Suprapubic skin (tissue), 4 donors: Measurements from ENCODE around the gene HSP90AB1.

Source experiments
- CTCF ChIP-seq, 2 donors: fragments of 200-600 bp in 1 of 2; fragments of 450-650 bp in 1 of 2; sonication (generic) in 1 of 2; IDR thresholded peaks; one replicate each; pipeline ENCODE4 v1.5.1; 2016 to 2019; ENCODE audit warnings: antibody characterized with exemption in 2 of 2, mild to moderate bottlenecking in 1 of 2, moderate library complexity in 1 of 2
- EP300 ChIP-seq: sonication (generic); formaldehyde crosslinking; IDR thresholded peaks from one replicate; pipeline ENCODE4 v1.6.1; 2017; ENCODE audit warnings: antibody characterized with exemption
- POLR2A ChIP-seq, 2 donors: fragments of 450-650 bp; IDR thresholded peaks; one replicate each; pipeline ENCODE4 v1.6.1; 2017; ENCODE audit warnings: antibody characterized with exemption in 2 of 2, mild to moderate bottlenecking in 2 of 2, moderate library complexity in 2 of 2
- POLR2AphosphoS5 ChIP-seq, 3 donors: sonication (generic); formaldehyde crosslinking; IDR thresholded peaks; one replicate each; pipeline ENCODE4 v1.6.1; 2017; ENCODE audit warnings: antibody characterized with exemption in 3 of 3

GRCh38 chr6:44256775-44257024 is 9.8 kb downstream of the HSP90AB1 start:
- TF ChIP-seq POLR2AphosphoS5 (IDR thresholded peaks at IDR 0.05) (no peak), CTCF (IDR thresholded peaks at IDR 0.05) (no peak), POLR2A (IDR thresholded peaks at IDR 0.05) (no peak), EP300 (no peak)
